GM23248 (cell line): Measurements from ENCODE around the gene FAAH.

Experiments used
- EZH2 ChIP-seq: fragments of 200-600 bp; sonication (generic); IDR thresholded peaks from 2 replicates; pipeline ENCODE4 v1.6.1; 2018; ENCODE audit warnings: antibody characterized with exemption, mild to moderate bottlenecking; ENCODE audit not compliant: insufficient read depth, poor library complexity, severe bottlenecking
- EZH2phosphoT487 ChIP-seq: fragments of 200-600 bp; sonication (generic); IDR thresholded peaks from 2 replicates; pipeline ENCODE4 v1.6.1; 2018; ENCODE audit warnings: antibody characterized with exemption, moderate library complexity, mild to moderate bottlenecking, low read depth; ENCODE audit not compliant: insufficient read depth

- no peak for TF ChIP-seq EZH2
- no peak for TF ChIP-seq EZH2phosphoT487
Observed at GRCh38 chr1:46404482-46405196, 10.5 kb downstream of the FAAH start.
